ENCODE data around the gene WWC2.

- TF ChIP-seq YY1 (IDR thresholded peaks at IDR 0.05; ENCODE audit: insufficient read depth, insufficient read length) = no peak
- TF ChIP-seq SUZ12 (IDR thresholded peaks at IDR 0.05; ENCODE audit: extremely low read depth, insufficient read depth, insufficient read length) = no peak
Observed at GRCh38 chr4:183201331-183201730, 102.3 kb downstream of the WWC2 start.
